HEK293 (cell line): ENCODE data around the gene MYO1F.

Source experiments
- CTCF ChIP-seq: fragments of 450-650 bp; formaldehyde crosslinking; IDR thresholded peaks from 2 replicates; pipeline ENCODE4 v1.5.1; 2016; ENCODE audit warnings: missing biosample characterization, missing genetic modification characterization
- HOXA7 ChIP-seq: sonication (generic); formaldehyde crosslinking; IDR thresholded peaks from 2 replicates; pipeline ENCODE4 v1.8.1; 2022; ENCODE audit warnings: missing genetic modification reagents, borderline replicate concordance
- SETDB1 ChIP-seq: IDR thresholded peaks from one replicate; pipeline ENCODE4 v1.6.1; 2017; ENCODE audit warnings: mild to moderate bottlenecking, low read length, moderate library complexity, mixed read lengths; ENCODE audit not compliant: insufficient read length
- ZBTB21 ChIP-seq: fragments of 450-650 bp; formaldehyde crosslinking; IDR thresholded peaks from 2 replicates; pipeline ENCODE4 v1.5.1; 2017; ENCODE audit warnings: missing biosample characterization, missing genetic modification characterization
- ZBTB48 ChIP-seq: fragments of 450-650 bp; formaldehyde crosslinking; IDR thresholded peaks from 2 replicates; pipeline ENCODE4 v1.5.1; 2016; ENCODE audit warnings: missing biosample characterization, missing genetic modification characterization
- ZBTB6 ChIP-seq: fragments of 450-650 bp; formaldehyde crosslinking; IDR thresholded peaks from 2 replicates; pipeline ENCODE4 v1.5.1; 2017; ENCODE audit warnings: missing biosample characterization, missing genetic modification characterization
- ZNF274 ChIP-seq, 2 experiments: fragments of 200-500 bp in 1 of 2; fragments of 450-650 bp in 1 of 2; sonication (Bioruptor generic) in 1 of 2; formaldehyde crosslinking in 1 of 2; IDR thresholded peaks; 2 replicates each; pipeline versions ENCODE4 v1.5.1 to v1.6.1; 2014 to 2016; ENCODE audit warnings: borderline replicate concordance in 1 of 2, inconsistent platforms in 1 of 2, low read length in 1 of 2, missing biosample characterization in 1 of 2, missing genetic modification characterization in 1 of 2
- ZNF792 ChIP-seq: fragments of 450-650 bp; formaldehyde crosslinking; IDR thresholded peaks from 2 replicates; pipeline ENCODE4 v1.5.1; 2016; ENCODE audit warnings: missing biosample characterization, missing genetic modification characterization
- ZSCAN30 ChIP-seq: fragments of 450-650 bp; IDR thresholded peaks from 2 replicates; pipeline ENCODE4 v1.5.1; 2018; ENCODE audit warnings: missing biosample characterization, mild to moderate bottlenecking, missing genetic modification characterization, moderate library complexity

GRCh38 chr19:8476524-8476923 is 100.7 kb downstream of the MYO1F start:
- TF ChIP-seq CTCF (tag by site-specific recombination) (no peak), ZBTB48 (tag by site-specific recombination) (no peak), ZBTB21 (tag by site-specific recombination) (no peak), ZBTB6 (tag by site-specific recombination) (no peak), ZNF792 (no peak), HOXA7 (CRISPR knock-in tag) (no peak), ZNF274 (IDR thresholded peaks at IDR 0.05; ENCODE audit: low read length) (no peak), ZNF274 (tag by site-specific recombination; IDR thresholded peaks at IDR 0.05; ENCODE audit: borderline replicate concordance) (no peak), SETDB1 (no peak), ZSCAN30 (no peak)
